Neural cell (in vitro differentiated cells): ENCODE results near the gene ABCA13. TPM values are rescaled to one million over a fixed set of nuclear protein-coding genes. Genes with fewer than 3 reads are reported as not detected.

ENCODE experiments used
- H2AFZ ChIP-seq: fragments of 200-600, 300-800 bp; sonication (generic), shearing (Covaris generic); 2 replicates; pipeline ENCODE4 v1.6.0; 2014; ENCODE audit warnings: low read depth, mild to moderate bottlenecking, antibody characterized with exemption, low read length, moderate library complexity
- H3F3A ChIP-seq: fragments of 200-600 bp; shearing (Covaris generic); 2 replicates; pipeline ENCODE4 v1.6.1; 2016; ENCODE audit warnings: mild to moderate bottlenecking, moderate library complexity, mixed read lengths, antibody characterized with exemption, low read length; ENCODE audit not compliant: insufficient read depth, poor library complexity, severe bottlenecking
- H3K27ac ChIP-seq: fragments of 200-600, 300-800 bp; sonication (generic), shearing (Covaris generic); 2 replicates; pipeline ENCODE4 v1.5.1; 2014; ENCODE audit warnings: mild to moderate bottlenecking, low read length, moderate library complexity
- H3K27me3 ChIP-seq: fragments of 300-800, 200-600 bp; sonication (generic), shearing (Covaris generic); 2 replicates; pipeline ENCODE4 v1.6.0; 2014; ENCODE audit warnings: mild to moderate bottlenecking, low read depth, low read length, moderate library complexity; ENCODE audit not compliant: insufficient read depth
- H3K36me3 ChIP-seq: fragments of 300-800, 200-600 bp; sonication (generic), shearing (Covaris generic); 2 replicates; pipeline ENCODE4 v1.5.1; 2014; ENCODE audit warnings: mild to moderate bottlenecking, antibody characterized with exemption, low read length, moderate library complexity; ENCODE audit not compliant: insufficient read depth
- H3K4me2 ChIP-seq: fragments of 300-800, 200-600 bp; sonication (generic), shearing (Covaris generic); 2 replicates; pipeline ENCODE4 v1.6.0; 2014; ENCODE audit warnings: mild to moderate bottlenecking, low read length
- H3K4me3 ChIP-seq: fragments of 300-800, 200-600 bp; sonication (generic), shearing (Covaris generic); 2 replicates; pipeline ENCODE4 v1.5.1; 2014; ENCODE audit warnings: mild to moderate bottlenecking, low read length, moderate library complexity
- H3K79me2 ChIP-seq: fragments of 200-600 bp; shearing (Covaris generic); replicated peaks from 2 replicates; pipeline ENCODE4 v1.6.0; 2014; ENCODE audit warnings: mild to moderate bottlenecking, low read length, moderate library complexity; ENCODE audit not compliant: insufficient read depth
- H3K9ac ChIP-seq: fragments of 300-800, 200-600 bp; sonication (generic), shearing (Covaris generic); 2 replicates; pipeline ENCODE4 v1.6.1; 2016; ENCODE audit warnings: mild to moderate bottlenecking, low read length, mixed read lengths
- H3K9me2 ChIP-seq: fragments of 200-600 bp; shearing (Covaris generic); 2 replicates; pipeline ENCODE4 v1.6.1; 2016; ENCODE audit warnings: mild to moderate bottlenecking, low read length, mixed read lengths; ENCODE audit not compliant: insufficient read depth
- H3K9me3 ChIP-seq: fragments of 200-600, 300-800 bp; sonication (generic), shearing (Covaris generic); 2 replicates; pipeline ENCODE4 v1.6.1; 2016; ENCODE audit warnings: mild to moderate bottlenecking, mixed run types, low read length, moderate library complexity, mixed read lengths
- H4K20me1 ChIP-seq: fragments of 200-600 bp; shearing (Covaris generic); 2 replicates; pipeline ENCODE4 v1.6.1; 2016; ENCODE audit warnings: mild to moderate bottlenecking, mixed run types; ENCODE audit not compliant: insufficient read depth
- CTCF ChIP-seq: fragments of 450-650 bp; IDR thresholded peaks from 2 replicates; pipeline ENCODE4 v1.5.1; 2014; ENCODE audit warnings: antibody characterized with exemption, mild to moderate bottlenecking, moderate library complexity; ENCODE audit not compliant: poor library complexity, severe bottlenecking
- EP300 ChIP-seq: fragments of 450-650 bp; conservative IDR thresholded peaks from 2 replicates; pipeline ENCODE4 v1.6.1; 2014; ENCODE audit warnings: antibody characterized with exemption, mild to moderate bottlenecking, moderate library complexity; ENCODE audit not compliant: poor library complexity, severe bottlenecking
- EZH2 ChIP-seq: fragments of 200-600, 300-800 bp; shearing (Covaris generic), sonication (generic); IDR thresholded peaks from 2 replicates; pipeline ENCODE4 v1.6.1; 2014; ENCODE audit warnings: antibody characterized with exemption, low read length, borderline replicate concordance, mild to moderate bottlenecking; ENCODE audit not compliant: insufficient read depth, poor library complexity, severe bottlenecking
- MXI1 ChIP-seq: fragments of 450-650 bp; conservative IDR thresholded peaks from 2 replicates; pipeline ENCODE4 v1.6.1; 2014; ENCODE audit warnings: antibody characterized with exemption, mild to moderate bottlenecking; ENCODE audit not compliant: poor library complexity, severe bottlenecking
- POLR2AphosphoS5 ChIP-seq: IDR thresholded peaks from 2 replicates; pipeline ENCODE4 v1.6.1; 2012
- RAD21 ChIP-seq: fragments of 450-650 bp; conservative IDR thresholded peaks from 2 replicates; pipeline ENCODE4 v1.6.1; 2014; ENCODE audit warnings: antibody characterized with exemption, mild to moderate bottlenecking, moderate library complexity
- REST ChIP-seq: IDR thresholded peaks from 2 replicates; pipeline ENCODE4 v1.6.1; 2012; ENCODE audit warnings: borderline replicate concordance
- SMC3 ChIP-seq: fragments of 450-650 bp; conservative IDR thresholded peaks from 2 replicates; pipeline ENCODE4 v1.6.1; 2014; ENCODE audit warnings: antibody characterized with exemption, mild to moderate bottlenecking, moderate library complexity; ENCODE audit not compliant: poor library complexity
- TAF1 ChIP-seq: IDR thresholded peaks from 2 replicates; pipeline ENCODE4 v1.6.1; 2012; ENCODE audit warnings: low read depth
- polyA plus RNA-seq: library from polyadenylated mRNA; depleted of rRNA; stranded (reverse); fragments of >200 nt; gene quantifications from 2 replicates; pipeline ENCODE4 v1.2.3, GENCODE V29; 2014

The ABCA13 gene
- polyA plus RNA-seq, 1 donor from 2014 or later: 0.20 TPM

- Histone ChIP-seq H3K4me2 (no peak overlapping the region), H2AFZ (no peak overlapping the region), H3F3A (no peaks in the 10 kb centered on the region), H3K27me3 (no peaks in the 10 kb centered on the region), H4K20me1 (no peaks in the 10 kb centered on the region), H3K9ac (no peak overlapping the region), H3K36me3 (no peaks in the 10 kb centered on the region), H3K9me3 (no peaks in the 10 kb centered on the region), H3K27ac (no peak overlapping the region), H3K79me2 (no peaks in the 10 kb centered on the region), H3K9me2 (no peaks in the 10 kb centered on the region), H3K4me3 (no peak overlapping the region)
- no peak for TF ChIP-seq POLR2AphosphoS5
Observed at GRCh38 chr7:48497521-48497920, 326.3 kb downstream of the ABCA13 start.

- Histone ChIP-seq H3F3A (no peaks in the 10 kb centered on the region), H3K9me2 (no peaks in the 10 kb centered on the region), H2AFZ (no peak overlapping the region), H3K27ac (peak overlapping the region; percentile 3), H3K79me2 (no peaks in the 10 kb centered on the region), H3K27me3 (no peaks in the 10 kb centered on the region), H4K20me1 (no peaks in the 10 kb centered on the region), H3K9ac (no peak overlapping the region), H3K4me3 (no peak overlapping the region), H3K9me3 (no peaks in the 10 kb centered on the region), H3K36me3 (no peaks in the 10 kb centered on the region), H3K4me2 (no peak overlapping the region)
- TF ChIP-seq TAF1: no peak
- TF ChIP-seq EP300: peak; percentile 9
- TF ChIP-seq REST: no peak
- TF ChIP-seq MXI1: no peak
- no peak for TF ChIP-seq POLR2AphosphoS5
- TF ChIP-seq RAD21: no peak
Observed at GRCh38 chr7:48502021-48502420, 330.8 kb downstream of the ABCA13 start.

- H4K20me1 ChIP-seq: no peaks in the 10 kb centered on the region
- no peaks in the 10 kb centered on the region for H3K79me2 ChIP-seq
- H3F3A ChIP-seq: no peaks in the 10 kb centered on the region
- no peak overlapping the region for H3K4me2 ChIP-seq
- no peak for TF ChIP-seq EP300
- TF ChIP-seq CTCF: no peak
- TF ChIP-seq TAF1: no peak
- no peak for TF ChIP-seq MXI1
- TF ChIP-seq RAD21: no peak
- no peak for TF ChIP-seq EZH2
- TF ChIP-seq REST: no peak
- no peak for TF ChIP-seq POLR2AphosphoS5
- no peak for TF ChIP-seq SMC3
- no peak overlapping the region for H2AFZ ChIP-seq
- no peaks in the 10 kb centered on the region for H3K9me2 ChIP-seq
- no peaks in the 10 kb centered on the region for H3K36me3 ChIP-seq
- no peaks in the 10 kb centered on the region for H3K27me3 ChIP-seq
- no peak overlapping the region for H3K9ac ChIP-seq
- H3K9me3 ChIP-seq: no peaks in the 10 kb centered on the region
- no peak overlapping the region for H3K27ac ChIP-seq
- no peak overlapping the region for H3K4me3 ChIP-seq
Observed at GRCh38 chr7:48505051-48505450, 333.8 kb downstream of the ABCA13 start.
